ENCODE results near the gene METTL21C.

Gene METTL21C

DNA sequence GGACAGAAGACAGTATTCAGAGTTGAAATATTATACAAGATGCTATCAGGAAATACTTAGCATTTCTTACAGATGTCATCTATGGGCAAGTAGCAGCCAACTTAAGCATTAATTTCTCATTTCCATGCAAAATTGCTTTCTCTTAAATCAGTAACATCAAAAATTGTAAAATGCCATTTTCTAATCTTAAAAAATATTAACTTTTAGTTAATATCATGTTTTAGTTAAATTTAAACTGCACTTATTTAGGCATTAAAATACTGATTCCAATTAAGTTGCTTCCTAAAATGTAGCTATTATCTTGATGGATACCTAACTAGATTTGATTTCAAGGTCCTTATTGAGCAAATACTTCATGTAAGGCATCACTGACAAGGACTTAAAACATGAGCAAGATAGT, 27.8 kb downstream of the METTL21C start:
- no peak for DNase-seq (ENCODE audit: low read depth in 2 of 2)

DNA sequence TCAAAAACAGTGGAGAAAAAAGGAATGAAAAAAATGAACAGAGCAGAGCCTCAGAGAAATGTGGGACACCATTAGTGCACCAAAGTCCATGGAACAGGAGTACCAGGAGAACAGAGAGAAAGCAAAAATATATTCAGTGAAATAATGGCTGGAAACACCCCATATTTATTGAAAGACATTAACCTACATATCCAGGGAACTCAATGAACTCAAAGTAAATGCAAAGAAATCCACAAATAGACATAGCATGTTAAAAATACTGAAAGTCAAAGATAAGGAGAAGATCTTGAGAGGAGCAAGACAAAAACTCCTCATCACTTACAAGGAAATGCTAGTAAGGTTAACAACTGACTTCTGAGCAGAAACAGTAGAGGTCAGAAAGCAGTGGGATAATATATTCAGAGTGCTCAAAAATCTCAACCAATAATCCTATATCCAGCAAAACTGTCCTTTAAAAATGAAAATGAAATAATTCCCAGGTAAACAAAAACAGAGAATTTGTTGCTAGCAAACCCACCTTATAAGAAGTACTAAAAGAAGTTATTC, 35.6 kb downstream of the METTL21C start:
- DNase-seq (ENCODE audit: low read depth in 2 of 2): no peak

DNA sequence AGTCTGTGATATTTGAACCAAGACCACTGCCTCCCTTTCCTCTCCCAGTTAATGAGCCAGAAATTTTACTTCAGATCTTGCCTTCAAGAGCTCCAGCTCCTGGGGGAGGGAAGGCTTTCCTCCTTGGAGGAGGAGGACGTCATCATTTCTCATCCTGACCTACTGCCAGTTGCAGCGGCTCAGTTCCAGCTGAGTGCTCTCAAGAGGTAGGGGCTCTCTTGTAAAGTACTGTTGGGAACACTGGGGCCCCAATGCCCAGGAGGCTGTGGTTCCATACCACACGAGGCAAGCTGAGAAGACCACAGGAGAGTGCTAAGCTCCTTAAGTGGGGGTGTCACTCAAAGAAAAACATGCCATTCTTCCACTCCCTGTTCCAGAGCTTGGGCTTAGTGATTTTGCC, 36.2 kb downstream of the METTL21C start:
- DNase-seq (ENCODE audit: low read depth in 2 of 2): no peak

GRCh38 chr13:102657630-102658029, 37.2 kb downstream of the METTL21C start:
- DNase-seq (ENCODE audit: low read depth in 2 of 2): no peak

DNA sequence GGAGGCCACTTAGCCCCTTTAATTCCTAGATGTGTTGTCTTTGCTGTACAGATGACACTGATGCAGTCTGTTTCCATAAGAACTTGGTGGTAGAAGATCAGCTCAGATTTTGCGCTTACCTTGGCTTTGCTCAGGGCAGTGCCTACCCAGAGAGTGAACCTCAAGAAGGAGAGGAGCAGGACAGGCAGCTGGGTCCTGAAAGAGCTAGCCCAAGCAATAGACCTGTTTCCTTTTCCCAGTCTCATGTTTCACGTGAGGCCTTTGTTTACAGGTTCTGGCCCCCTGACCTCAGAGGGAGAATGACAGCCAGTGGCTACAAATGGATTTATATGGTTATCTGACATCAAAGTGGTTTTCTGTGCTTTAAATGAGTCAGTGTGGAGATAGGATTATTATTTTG, 40.1 kb downstream of the METTL21C start:
- no peak for DNase-seq (ENCODE audit: low read depth in 2 of 2)

DNA sequence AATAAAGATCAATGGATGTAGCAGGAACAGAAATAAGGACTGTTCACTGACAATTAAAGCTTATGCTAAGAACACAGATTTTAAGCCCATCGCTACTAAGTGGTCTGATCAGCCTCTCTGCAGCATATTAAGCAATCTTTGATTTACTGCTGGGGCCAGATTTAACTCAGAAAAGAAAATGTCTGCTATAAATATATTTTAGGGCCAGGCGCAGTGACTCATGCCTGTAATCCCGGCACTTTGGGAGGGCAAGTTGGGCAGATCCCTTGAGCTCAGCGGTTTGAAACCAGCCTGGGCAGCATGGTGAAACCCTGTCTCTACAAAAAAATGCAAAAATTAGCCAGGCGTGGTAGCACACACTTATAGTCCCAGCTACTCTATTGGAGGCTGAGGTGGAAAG, 43.0 kb downstream of the METTL21C start:
- no peak for DNase-seq (ENCODE audit: low read depth in 2 of 2)

GRCh38 chr13:102651392-102651791, 43.5 kb downstream of the METTL21C start:
- DNase-seq (ENCODE audit: low read depth in 2 of 2): no peak

DNA sequence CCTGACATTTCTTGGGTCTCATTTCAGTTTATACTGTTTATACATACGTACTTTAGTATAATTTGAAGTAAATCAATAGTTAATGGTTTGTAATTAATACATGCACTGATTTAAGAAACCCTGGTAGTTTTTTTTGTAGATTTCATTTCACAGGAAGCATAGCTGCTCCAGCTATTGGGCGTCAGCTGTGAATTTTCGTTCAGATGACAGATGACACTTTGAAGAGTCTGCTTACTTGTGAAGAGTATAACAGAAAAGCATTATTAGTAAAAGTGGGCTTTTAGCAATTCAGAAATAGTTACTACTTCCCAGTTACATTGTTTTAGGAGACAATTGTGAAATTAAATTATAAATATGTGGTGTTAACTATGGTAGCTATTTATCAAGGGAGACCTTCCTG, 44.4 kb downstream of the METTL21C start:
- no peak for DNase-seq (ENCODE audit: low read depth in 2 of 2)

DNA sequence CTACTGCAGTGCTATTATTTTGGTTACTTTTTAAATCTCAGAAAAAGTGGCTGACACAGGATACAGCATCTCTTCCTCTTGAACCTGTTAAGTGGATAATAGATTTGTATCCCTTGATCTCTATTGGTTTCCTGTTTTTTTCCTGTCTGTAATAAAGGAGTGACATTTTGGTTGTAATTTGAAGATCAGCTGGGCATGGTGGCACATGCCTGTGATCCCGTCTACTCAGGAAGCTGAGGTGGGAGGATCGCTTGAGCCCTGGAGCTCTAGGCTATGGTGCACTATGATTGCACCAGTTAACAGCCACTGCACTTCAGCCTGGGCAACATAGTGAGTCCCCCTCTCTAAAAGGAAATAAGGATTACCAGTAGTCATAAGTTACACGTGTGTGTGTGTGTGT, 46.8 kb downstream of the METTL21C start:
- DNase-seq (ENCODE audit: low read depth in 2 of 2): no peak

DNA sequence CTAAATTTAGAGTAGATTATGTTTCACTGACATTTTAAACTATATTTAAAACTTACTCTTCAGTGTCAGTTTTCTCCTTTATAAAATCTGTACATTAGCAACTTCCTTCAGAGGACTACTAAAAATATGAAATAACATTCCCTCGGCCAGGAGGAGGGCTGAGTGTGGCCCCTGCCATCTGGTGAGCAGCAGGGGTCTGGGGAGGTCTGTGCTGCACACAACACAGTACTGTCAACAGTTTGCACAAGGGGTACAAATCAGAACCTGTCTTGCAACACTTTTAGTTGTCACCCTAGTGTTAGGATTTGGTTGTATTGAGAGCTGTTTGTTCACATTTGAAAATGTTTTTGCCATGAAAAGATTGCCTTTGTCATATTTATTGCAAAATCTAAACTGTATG, 49.1 kb downstream of the METTL21C start:
- no peak for DNase-seq (ENCODE audit: low read depth in 2 of 2)

DNA sequence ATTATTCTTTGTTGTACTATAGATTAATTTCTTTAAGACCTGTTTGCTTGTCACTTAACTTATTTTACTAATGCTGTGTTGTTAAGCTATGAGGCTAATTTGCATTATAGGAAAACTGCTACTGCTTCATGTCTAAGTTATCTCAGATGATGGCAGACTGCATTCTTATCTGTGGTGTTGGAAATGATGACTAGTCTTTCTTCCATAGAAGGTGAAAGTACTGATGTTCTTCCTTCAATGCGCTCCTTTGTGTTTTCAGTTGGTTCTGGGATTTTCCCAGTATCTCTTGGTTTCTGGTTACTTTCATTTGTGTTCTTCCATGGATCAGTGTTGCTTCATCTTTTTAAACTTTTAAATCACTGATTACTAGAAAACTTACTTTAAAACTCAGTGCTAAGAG, 51.2 kb downstream of the METTL21C start:
- no peak for DNase-seq (ENCODE audit: low read depth in 2 of 2)

GRCh38 chr13:102642475-102642874, 52.4 kb downstream of the METTL21C start:
- no peak for DNase-seq (ENCODE audit: low read depth in 2 of 2)

GRCh38 chr13:102642029-102642428, 52.8 kb downstream of the METTL21C start:
- DNase-seq (ENCODE audit: low read depth in 2 of 2): no peak

DNA sequence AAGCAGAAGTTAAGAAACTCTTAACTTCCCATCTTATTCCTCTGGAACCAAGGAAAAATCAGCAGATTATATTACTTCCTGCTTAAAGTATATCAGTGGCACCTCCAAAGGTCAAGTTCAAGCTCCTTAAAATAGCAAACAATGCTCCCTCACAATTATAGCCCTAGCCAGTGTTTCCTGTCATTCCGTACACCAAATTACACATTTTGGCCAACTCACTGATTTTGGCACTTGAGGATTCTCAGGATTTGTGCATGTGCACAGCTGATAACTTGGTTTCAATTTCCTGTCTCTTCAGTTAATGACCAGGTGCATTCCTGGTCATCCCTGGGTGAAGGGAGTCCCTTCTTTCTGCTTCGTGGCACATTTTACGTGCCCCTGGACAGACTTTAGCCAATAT, 56.1 kb downstream of the METTL21C start:
- no peak for DNase-seq (ENCODE audit: low read depth in 2 of 2)

All from stimulated activated CD4-positive, alpha-beta T cell treated with anti-CD3 and anti-CD28 coated beads, Interleukin-4, amount 100 ng/mL, for 48 hours (primary cell).